ENCODE results near the gene XYLT2.

DNA sequence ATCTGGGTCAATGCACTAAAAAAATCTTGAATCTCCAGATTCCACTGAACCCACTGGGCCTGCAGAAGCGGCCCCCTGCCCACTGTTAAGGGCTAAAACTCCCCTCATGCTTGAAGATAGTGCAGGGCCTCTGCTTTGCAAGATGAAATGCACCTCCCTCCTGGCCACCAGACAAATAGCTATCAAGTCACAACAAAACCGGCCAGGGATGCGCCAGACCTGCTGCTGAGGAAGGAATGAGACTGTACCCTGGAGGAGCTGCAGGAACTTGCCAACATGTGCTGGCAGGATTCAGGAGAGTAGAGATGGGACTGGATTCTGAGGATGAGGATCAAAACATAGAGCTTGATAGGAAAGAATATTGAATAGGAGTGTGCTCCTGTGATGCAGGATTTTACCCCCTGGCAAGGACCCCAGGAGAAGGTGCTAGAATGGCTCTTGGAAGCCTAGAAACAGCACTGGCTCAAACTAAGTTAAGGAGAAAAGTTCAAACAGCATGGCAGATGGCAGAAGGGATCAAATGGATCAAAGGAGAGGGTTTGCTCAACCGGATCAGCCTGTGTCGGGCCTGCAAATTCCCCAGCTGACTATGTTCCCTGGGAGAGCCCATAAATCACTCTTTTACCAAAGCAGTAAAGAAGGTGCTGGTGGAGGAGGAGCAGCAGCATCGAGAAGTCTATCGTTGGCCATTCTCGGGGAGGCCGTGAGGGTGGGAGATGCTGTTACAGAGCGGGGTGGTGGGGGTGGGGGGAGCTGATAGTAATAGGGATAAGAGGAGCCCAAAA, 27.2 kb upstream of the XYLT2 start:
- TF ChIP-seq CTCF (conservative IDR thresholded peaks at IDR 0.05) (no peak), ZFX (IDR thresholded peaks at IDR 0.05) (no peak)

Data from C4-2B (cell line).